K562 (cell line): ENCODE measurements around the gene EML6. TPM values are rescaled to one million over a fixed set of nuclear protein-coding genes. Genes with fewer than 3 reads are reported as not detected.
A peak's percentile ranks its signal among the peaks of the same experiment; 100 is the strongest.

ENCODE experiments used
- ATAC-seq: fragments of 200-7000 bp; cut with Tn5 transposase; 3 replicates; pipeline ENCODE4 v1.9.1; 2020; ENCODE audit warnings: moderate library complexity
- BruUV-seq: library from RNA; stranded (reverse); fragments of 400-500 nt; replicated peaks from 2 replicates; lab custom pipeline; 2021; lab: Mats Ljungman, UMichigan
- CTCF ChIA-PET: fragments of 300-600 bp; formaldehyde crosslinking; extraction: SDS; loops from one replicate; lab custom pipeline; 2021; ENCODE audit warnings: low intra/inter-chr PET ratio; lab: Yijun Ruan, JAX
- POLR2A ChIA-PET: fragments of 300-600, 350-650 bp; sonication (Branson Sonifier 250); formaldehyde crosslinking; extraction: SDS; loops from one replicate; lab custom pipeline; 2021; ENCODE audit warnings: antibody characterized with exemption, inconsistent platforms; lab: Yijun Ruan, JAX
- DNase-seq, 4 experiments: peaks; one replicate each; pipeline versions ENCODE4 v3.0.0 to v3.0.0-alpha.2; 2011 to 2018; ENCODE audit warnings: low spot score in 3 of 4, mixed read lengths in 3 of 4; ENCODE audit errors: extremely low read depth in 1 of 4
- FAIRE-seq: peaks from 2 replicates; lab custom pipeline; 2011; peaks lifted over from hg19 to GRCh38; lab: Jason Lieb, UNC
- H2AFZ ChIP-seq: 2 replicates; pipeline ENCODE4 v1.6.0; 2011; ENCODE audit warnings: low read depth, low read length, control low read depth, inconsistent platforms
- H3K27ac ChIP-seq: fragments of 200-600 bp; 3 replicates; pipeline ENCODE4 v1.8.0; 2011; ENCODE audit warnings: low read depth, mild to moderate bottlenecking, control low read depth, inconsistent platforms, low read length, moderate library complexity, mixed read lengths; ENCODE audit errors: extremely low read depth
- H3K27me3 ChIP-seq, 2 experiments: fragments of 300-600 bp in 1 of 2; 2 replicates in 1 of 2; 3 replicates in 1 of 2; pipeline versions ENCODE4 v1.6.0 to v1.8.0; 2011; ENCODE audit warnings: inconsistent platforms in 2 of 2, low read length in 2 of 2, mild to moderate bottlenecking in 1 of 2, mixed read lengths in 1 of 2, moderate library complexity in 1 of 2; ENCODE audit not compliant: control insufficient read depth in 2 of 2, insufficient read depth in 2 of 2
- H3K36me3 ChIP-seq: fragments of 300-600 bp; 3 replicates; pipeline ENCODE4 v1.8.0; 2011; ENCODE audit warnings: mild to moderate bottlenecking, low read length, inconsistent platforms; ENCODE audit not compliant: control insufficient read depth, insufficient read depth
- H3K4me1 ChIP-seq, 2 experiments: fragments of 200-600 bp in 1 of 2; replicated peaks in 1 of 2; 2 replicates in 1 of 2; 3 replicates in 1 of 2; pipeline versions ENCODE4 v1.5.1 to v1.8.0; 2011; ENCODE audit warnings: inconsistent platforms in 2 of 2, low read length in 2 of 2, mild to moderate bottlenecking in 1 of 2, mixed read lengths in 1 of 2, moderate library complexity in 1 of 2; ENCODE audit not compliant: control insufficient read depth in 2 of 2, insufficient read depth in 2 of 2
- H3K4me2 ChIP-seq: 2 replicates; pipeline ENCODE4 v1.6.1; 2011; ENCODE audit warnings: low read length, control low read depth, inconsistent platforms, mixed read lengths; ENCODE audit not compliant: insufficient read depth
- H3K4me3 ChIP-seq: fragments of 200-600 bp; sonication (generic), shearing (Covaris generic); 2 replicates; pipeline ENCODE4 v1.5.1; 2016; ENCODE audit warnings: control low read depth, inconsistent platforms
- H3K79me2 ChIP-seq: fragments of 200-600 bp; 3 replicates; pipeline ENCODE4 v1.8.0; 2011; ENCODE audit warnings: low read length, inconsistent platforms; ENCODE audit not compliant: control insufficient read depth, insufficient read depth
- H3K9ac ChIP-seq, 2 experiments: 2 replicates each; pipeline versions ENCODE4 v1.6.0 to v1.6.1; 2011; ENCODE audit warnings: low read depth in 2 of 2, low read length in 2 of 2, control low read depth in 1 of 2, inconsistent platforms in 1 of 2, mild to moderate bottlenecking in 1 of 2, mixed read lengths in 1 of 2; ENCODE audit not compliant: insufficient read depth in 1 of 2
- H3K9me1 ChIP-seq: one replicate; pipeline ENCODE4 v1.6.0; 2011; ENCODE audit warnings: inconsistent platforms, mild to moderate bottlenecking, low read length, moderate library complexity; ENCODE audit not compliant: control insufficient read depth, insufficient read depth
- H3K9me3 ChIP-seq: replicated peaks from 2 replicates; pipeline ENCODE4 v1.5.1; 2011; ENCODE audit warnings: low read depth, low read length, inconsistent platforms; ENCODE audit not compliant: control insufficient read depth, insufficient read depth
- H4K20me1 ChIP-seq: replicated peaks from 2 replicates; pipeline ENCODE4 v1.6.1; 2011; ENCODE audit warnings: low read length, inconsistent platforms, mixed read lengths; ENCODE audit not compliant: control insufficient read depth, insufficient read depth
- ETS1 ChIP-seq: conservative IDR thresholded peaks from 2 replicates; pipeline ENCODE4 v1.6.1; 2011; ENCODE audit warnings: low read depth, mild to moderate bottlenecking, low read length; ENCODE audit not compliant: control insufficient read depth
- HNRNPH1 ChIP-seq: fragments of 200-400 bp; formaldehyde crosslinking; optimal IDR thresholded peaks from 2 replicates; pipeline ENCODE3; 2017; ENCODE audit warnings: low read depth, mild to moderate bottlenecking, low read length, moderate library complexity
- KAT2B ChIP-seq: IDR thresholded peaks from one replicate; pipeline ENCODE4 v1.6.1; 2012; ENCODE audit warnings: low read depth, mild to moderate bottlenecking, control low read depth, inconsistent platforms, low read length, moderate library complexity
- MGA ChIP-seq: fragments of 450-650 bp; IDR thresholded peaks from 2 replicates; pipeline ENCODE4 v1.6.1; 2016; ENCODE audit warnings: mild to moderate bottlenecking, moderate library complexity
- PHTF2 ChIP-seq: fragments of 250-450 bp; sonication (Bioruptor Pico); IDR thresholded peaks from 2 replicates; pipeline ENCODE4 v1.5.0; 2021; ENCODE audit warnings: mild to moderate bottlenecking
- RBM22 ChIP-seq: fragments of 200-400 bp; formaldehyde crosslinking; IDR thresholded peaks from 2 replicates; pipeline ENCODE4 v1.6.1; 2018; ENCODE audit warnings: low read length, low read depth; ENCODE audit not compliant: poor library complexity, severe bottlenecking
- WGBS: fragments of 100-300 bp; shearing (Covaris generic); methylation state at CpG from one replicate; pipeline ENCODE4 v1.1.6; 2016; ENCODE audit warnings: low coverage, mixed read lengths; ENCODE audit not compliant: insufficient coverage; ENCODE audit errors: missing lambda C conversion rate; 5-methylcytosine and 5-hydroxymethylcytosine counted together
- in situ Hi-C: fragments of 300-500 bp; cut with MboI; formaldehyde crosslinking; loops from 4 replicates; pipeline ENCODE4 v1.15.0; 2018; ENCODE audit warnings: inconsistent platforms, mixed read lengths
- intact Hi-C: fragments of 100-400 bp; cut with micrococcal nuclease; formaldehyde crosslinking; loops from 2 replicates; pipeline ENCODE4 v1.14.2; 2022
- polyA plus RNA-seq, 8 experiments: library from polyadenylated mRNA; depleted of rRNA in 4 of 8; stranded (reverse) in 5 of 8; unstranded in 3 of 8; fragments of >200 nt; fragmentation: Nextera tagmentation in 2 of 8; fragmentation: Illumina TruSeq in 1 of 8; extraction: Ambion mirVana in 2 of 8; extraction: Trizol in 1 of 8; gene quantifications; 2 replicates each; pipeline versions ENCODE4 v1.2.1 to v1.2.3, GENCODE V29; 2011 to 2014; ENCODE audit warnings: inconsistent platforms in 1 of 8, missing spikeins in 1 of 8
- total RNA-seq, 7 experiments: library from RNA; depleted of rRNA in 6 of 7; stranded (reverse); fragments of >200 nt in 6 of 7; fragmentation: Illumina TruSeq in 2 of 7; extraction: Trizol in 2 of 7; gene quantifications; 2 replicates each; pipeline versions ENCODE4 v1.2.1 to v1.2.3, GENCODE V29; 2011 to 2021; ENCODE audit warnings: low replicate concordance in 1 of 7

The EML6 gene
- total and polyA plus RNA-seq, 9 of the 15 experiments (the other 6 are each of a cell fraction or from before 2014, with no cell fraction given), result 0.07 to 0.56 (median 0.25) TPM

- CTCF ChIA-PET, result no interaction called here
Measured at GRCh38 chr2:55017428-55017827, 294.0 kb downstream of the EML6 start.

More at GRCh38 chr2:55017428-55017827, 294.0 kb downstream of the EML6 start:
- H3K4me2 ChIP-seq, result no peak overlapping the region
- peaks cover 40% of the 10 kb centered on the region for H3K36me3 ChIP-seq
- no TSS peak for BruUV-seq
- H3K9me3 ChIP-seq, result no peaks in the 10 kb centered on the region
- no peak overlapping the region for H3K9ac ChIP-seq
- DNase-seq (no peak), FAIRE-seq (peak; percentile 40), ATAC-seq (no peak)
- intact Hi-C loops (no loop called here), in situ Hi-C loops (no loop called here)
- H3K4me3 ChIP-seq, result no peak overlapping the region
- no peaks in the 10 kb centered on the region for H3K27me3 ChIP-seq
- 97% methylated on average over 3 of the region's 3 CpGs for WGBS
- POLR2A ChIA-PET, result interaction anchor here (2.4 kb wide), 1 partner anchor 8 kb away, joined by 9 read pairs; no protein-coding TSS in a partner anchor
- H3K9me1 ChIP-seq, result peaks cover under 1% of the 10 kb centered on the region
- no peak overlapping the region for H2AFZ ChIP-seq
- H3K4me1 ChIP-seq, result peaks cover 0 to 20% of the 10 kb centered on the region in 2 experiments; a peak in 2 of 5 replicates
- peaks cover 13% of the 10 kb centered on the region for H4K20me1 ChIP-seq
- H3K27ac ChIP-seq, result no peak overlapping the region
- TF ChIP-seq HNRNPH1, result no peak
- TF ChIP-seq ETS1, result no peak
- TF ChIP-seq PHTF2 (CRISPR knock-in tag), result no peak
- peak; percentile 63 for TF ChIP-seq RBM22
- TF ChIP-seq KAT2B, result no peak
- TF ChIP-seq MGA, result no peak
- H3K79me2 ChIP-seq, result peaks cover 100% of the 10 kb centered on the region
